Pancreas (tissue), 10 donors: ENCODE results near the gene KCNMA1. TPM values are rescaled to one million over a fixed set of nuclear protein-coding genes. Genes with fewer than 3 reads are reported as not detected.
A peak's percentile ranks its signal among the peaks of the same experiment; 100 is the strongest.

Source experiments
- ATAC-seq, 4 donors: fragments of 200-7000 bp; cut with Tn5 transposase; one replicate each; pipeline versions ENCODE4 v1.8.0 to v1.9.1; 2020; ENCODE audit warnings: mild to moderate bottlenecking in 4 of 4, moderate library complexity in 4 of 4
- DNase-seq, 6 donors: peaks; one replicate each; pipeline ENCODE4 v3.0.0-alpha.2; 2020
- FAIRE-seq: peaks from 2 replicates; lab custom pipeline; 2012; peaks lifted over from hg19 to GRCh38; lab: Jason Lieb, UNC
- H3K27ac ChIP-seq, 4 donors: fragments of 200-600 bp; sonication (generic); 1 replicate in 3 of 4; 2 replicates in 1 of 4; pipeline versions ENCODE4 v1.5.0 to v1.8.0; 2020
- H3K27me3 ChIP-seq, 4 donors: fragments of 200-600 bp; one replicate each; pipeline ENCODE4 v1.8.0; 2021
- H3K36me3 ChIP-seq, 3 donors: fragments of 200-600 bp; sonication (generic) in 1 of 3; one replicate each; pipeline versions ENCODE4 v1.5.0 to v1.8.0; 2020 to 2021
- H3K4me1 ChIP-seq, 3 donors: fragments of 200-600 bp; one replicate each; pipeline ENCODE4 v1.8.0; 2021
- H3K4me3 ChIP-seq, 4 donors: fragments of 200-600 bp; sonication (generic) in 2 of 4; one replicate each; pipeline versions ENCODE4 v1.5.0 to v1.8.0; 2020 to 2021
- H3K9me3 ChIP-seq, 4 donors: fragments of 200-600 bp; one replicate each; pipeline ENCODE4 v1.8.0; 2021
- CTCF ChIP-seq, 4 donors: fragments of 200-600 bp; sonication (generic) in 3 of 4; IDR thresholded peaks; one replicate each; pipeline versions ENCODE4 v1.5.0 to v1.8.0; 2021; ENCODE audit warnings: antibody characterized with exemption in 4 of 4
- WGBS, 2 donors: extraction: QIAGEN DNeasy Blood & Tissue Kit; methylation state at CpG; one replicate each; pipeline ENCODE4 v1.1.7; 2013; 5-methylcytosine and 5-hydroxymethylcytosine counted together
- intact Hi-C, 3 donors: fragments of 100-400 bp; cut with DNase I; formaldehyde crosslinking; loops; one replicate each; pipeline versions ENCODE4 v1.11.1 to v1.14.2; 2022
- polyA plus RNA-seq, 2 donors: library from polyadenylated mRNA; stranded (reverse); fragments of 200-250 nt; gene quantifications; one replicate each; pipeline ENCODE4 v1.2.3, GENCODE V29; 2013
- total RNA-seq, 6 donors: library from RNA; stranded (reverse); fragmentation: NEBNext Ultra II Directional in 4 of 6; extraction: Animal tissue kit (Norgen Biotek cat#: 25700) in 4 of 6; gene quantifications; one replicate each; pipeline versions ENCODE4 v1.2.1 to v1.2.4, GENCODE V29; 2021 to 2023
- donor health status: healthy with polysubstance abuse.
- donor health status: DM: no; HTN: no; CAD: no; lungs with moderate emphysema.
- donor health status: DM: no; HTN: no; CAD: no.
- donor health status: control.
- donor health status: control.
- donor health status: Bipolar disorder and iron deficiency.
- donor health status: DM: yes; HTN: yes; CAD: no.
- donor health status: DM: no; HTN: no; CAD: no.
- donor health status: DM: no; HTN: no; CAD: no.
- donor health status: DM: yes; HTN: yes; CAD: no.

KCNMA1 gene
- total and polyA plus RNA-seq, 8 donors = 3.5 to 19.4 (median 9.3) TPM

- ATAC-seq = peak in 2 of 4 donors; percentile 41 to 58
- intact Hi-C loops = no loop called here
- 66 to 73% methylated on average over 4 of the region's 4 CpGs for WGBS, 2 donors
Observed at GRCh38 chr10:76868098-76868977, 769.3 kb downstream of the KCNMA1 start.

GRCh38 chr10:76866841-76867586 is 770.6 kb downstream of the KCNMA1 start:
- no peaks in the 10 kb centered on the region for H3K36me3 ChIP-seq
- no peaks in the 10 kb centered on the region for H3K9me3 ChIP-seq
- no peaks in the 10 kb centered on the region for H3K27me3 ChIP-seq
- intact Hi-C loops = no loop called here
- no peak overlapping the region for H3K4me3 ChIP-seq
- ATAC-seq (peak in 3 of 4 donors; percentile 56 to 71 (median 70)), FAIRE-seq (no peak), DNase-seq (no peak)
- WGBS, 2 donors = 45 to 48% methylated on average over 4 of the region's 4 CpGs
- no peak for TF ChIP-seq CTCF (IDR thresholded peaks at IDR 0.05)
- no peak overlapping the region for H3K27ac ChIP-seq
- H3K4me1 ChIP-seq = no peaks in the 10 kb centered on the region

More at GRCh38 chr10:76868098-76868977, 769.3 kb downstream of the KCNMA1 start:
- DNase-seq (no peak), FAIRE-seq (no peak)
- no peaks in the 10 kb centered on the region for H3K4me1 ChIP-seq
- TF ChIP-seq CTCF (IDR thresholded peaks at IDR 0.05) = no peak
- no peaks in the 10 kb centered on the region for H3K27me3 ChIP-seq
- H3K9me3 ChIP-seq = no peaks in the 10 kb centered on the region
- H3K27ac ChIP-seq = no peak overlapping the region
- H3K36me3 ChIP-seq = no peaks in the 10 kb centered on the region
- no peak overlapping the region for H3K4me3 ChIP-seq

DNA sequence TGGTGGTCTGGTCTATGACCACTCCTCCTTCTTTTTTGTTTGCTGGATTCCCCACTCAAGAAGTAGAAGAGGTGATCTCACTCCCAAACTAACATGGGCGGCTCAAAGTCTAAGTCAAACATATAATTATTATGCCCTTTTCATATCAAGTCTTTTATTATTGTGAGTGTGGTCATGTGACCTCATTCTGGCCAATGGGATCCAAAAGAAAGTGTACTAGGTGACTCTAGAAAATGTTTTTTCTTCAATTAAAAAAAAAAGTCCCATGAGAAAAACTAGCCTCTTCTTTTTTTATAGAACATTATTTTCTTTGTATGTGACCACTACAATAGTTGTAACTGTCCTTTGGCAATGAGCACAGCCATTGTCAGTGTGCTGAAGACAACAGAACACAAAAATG is 772.7 kb downstream of the KCNMA1 start:
- no peak for FAIRE-seq
- 94 to 95% methylated on average over 1 of the region's 1 CpG for WGBS, 2 donors
- no peak overlapping the region for H3K27ac ChIP-seq
- H3K9me3 ChIP-seq = no peaks in the 10 kb centered on the region
- intact Hi-C loops = no loop called here
- no peak for DNase-seq
- no peak overlapping the region for H3K4me3 ChIP-seq
- no peaks in the 10 kb centered on the region for H3K4me1 ChIP-seq
- no peak for TF ChIP-seq CTCF (IDR thresholded peaks at IDR 0.05)
- H3K27me3 ChIP-seq = no peaks in the 10 kb centered on the region
- ATAC-seq = no peak
- H3K36me3 ChIP-seq = no peaks in the 10 kb centered on the region

GRCh38 chr10:76858721-76859120 is 778.9 kb downstream of the KCNMA1 start:
- Histone ChIP-seq H3K4me1 (no peaks in the 10 kb centered on the region), H3K9me3 (no peaks in the 10 kb centered on the region), H3K27ac (no peak overlapping the region), H3K36me3 (no peaks in the 10 kb centered on the region), H3K27me3 (no peaks in the 10 kb centered on the region), H3K4me3 (no peak overlapping the region)
- no peak for ATAC-seq
- WGBS, 2 donors = 81 to 88% methylated on average over 1 of the region's 1 CpG
- no peak for TF ChIP-seq CTCF (IDR thresholded peaks at IDR 0.05)
- intact Hi-C loops = no loop called here
- no peak for FAIRE-seq
- DNase-seq = no peak
